Panc1 (cell line): ENCODE results near the gene FYCO1. TPM values are rescaled to one million over a fixed set of nuclear protein-coding genes. Genes with fewer than 3 reads are reported as not detected.

Experiments
- ATAC-seq: fragments of 200-7000 bp; cut with Tn5 transposase; 2 replicates; pipeline ENCODE4 v1.9.1; 2020; ENCODE audit warnings: mild to moderate bottlenecking, moderate library complexity
- BruUV-seq: library from RNA; stranded (reverse); fragments of 400-500 nt; replicated peaks from 2 replicates; lab custom pipeline; 2021; lab: Mats Ljungman, UMichigan
- CTCF ChIA-PET: fragments of 300-600 bp; sonication (Branson Sonifier 250); formaldehyde crosslinking; loops from one replicate; lab custom pipeline; 2022; ENCODE audit warnings: antibody characterized with exemption; lab: Charles Lee
- POLR2A ChIA-PET: fragments of 300-600 bp; sonication (Branson Sonifier 250); formaldehyde crosslinking; loops from one replicate; lab custom pipeline; 2022; ENCODE audit warnings: antibody characterized with exemption; lab: Charles Lee
- DNase-seq: peaks from one replicate; pipeline ENCODE4 v3.0.0-alpha.2; 2010; ENCODE audit warnings: low read depth, low spot score
- H3K27ac ChIP-seq: 2 replicates; pipeline ENCODE4 v1.5.1; 2011; ENCODE audit warnings: mild to moderate bottlenecking, low read length, inconsistent platforms
- H3K27me3 ChIP-seq: fragments of 200-500 bp; sonication (Bioruptor generic); 2 replicates; pipeline ENCODE4 v1.6.0; 2014; ENCODE audit warnings: low read length, inconsistent platforms; ENCODE audit not compliant: control insufficient read depth, insufficient read depth
- H3K36me3 ChIP-seq: fragments of 200-500 bp; sonication (Bioruptor generic); 2 replicates; pipeline ENCODE4 v1.5.1; 2014; ENCODE audit warnings: inconsistent platforms, mild to moderate bottlenecking, low read length, moderate library complexity; ENCODE audit not compliant: control insufficient read depth, insufficient read depth
- H3K4me1 ChIP-seq: 2 replicates; pipeline ENCODE4 v1.5.1; 2011; ENCODE audit warnings: inconsistent platforms, mild to moderate bottlenecking, low read length, moderate library complexity; ENCODE audit not compliant: control insufficient read depth, insufficient read depth
- H3K4me3 ChIP-seq, 2 experiments: 2 replicates each; pipeline ENCODE4 v1.5.1; 2011 to 2012; ENCODE audit warnings: low read depth in 2 of 2, low read length in 2 of 2, mild to moderate bottlenecking in 2 of 2, inconsistent platforms in 1 of 2, moderate library complexity in 1 of 2
- H3K9me3 ChIP-seq: fragments of 200-500 bp; sonication (Bioruptor generic); 2 replicates; pipeline ENCODE4 v1.5.1; 2014; ENCODE audit warnings: low read depth, mild to moderate bottlenecking, inconsistent platforms, low read length, moderate library complexity; ENCODE audit not compliant: control insufficient read depth, insufficient read depth
- CTCF ChIP-seq: fragments of 450-650 bp; IDR thresholded peaks from 2 replicates; pipeline ENCODE4 v1.5.1; 2017; ENCODE audit warnings: mild to moderate bottlenecking
- POLR2AphosphoS5 ChIP-seq: IDR thresholded peaks from 2 replicates; pipeline ENCODE4 v1.6.1; 2012; ENCODE audit warnings: mild to moderate bottlenecking, low read depth, low read length, moderate library complexity
- SIN3A ChIP-seq: IDR thresholded peaks from 2 replicates; pipeline ENCODE4 v1.6.1; 2012; ENCODE audit warnings: low read depth, mild to moderate bottlenecking, low read length, moderate library complexity, borderline replicate concordance; ENCODE audit not compliant: insufficient read depth
- TCF7L2 ChIP-seq: IDR thresholded peaks from 2 replicates; pipeline ENCODE4 v1.6.1; 2011; ENCODE audit warnings: mild to moderate bottlenecking, low read depth, low read length, inconsistent platforms
- in situ Hi-C: cut with HindIII; loops from 2 replicates; pipeline ENCODE4 v1.10.0; 2016; ENCODE audit warnings: low sequenced_read_pairs, low pct_unique_long_range_greater_than_20kb
- intact Hi-C: fragments of 100-400 bp; cut with micrococcal nuclease; formaldehyde crosslinking; loops from one replicate; pipeline ENCODE4 v1.10.0; 2022; ENCODE audit not compliant: unreplicated experiment
- total RNA-seq: library from RNA; stranded (reverse); gene quantifications from one replicate; pipeline ENCODE4 v1.2.1, GENCODE V29; 2021; ENCODE audit not compliant: unreplicated experiment
- TF ChIP-seq, protein P1 (sequence below), 2 experiments: IDR thresholded peaks; 2 replicates each; pipeline ENCODE4 v1.6.1; 2011 to 2012; ENCODE audit warnings: low read depth in 2 of 2, control low read depth in 1 of 2, low read length in 1 of 2, mild to moderate bottlenecking in 1 of 2, moderate library complexity in 1 of 2; ENCODE audit not compliant: insufficient read depth in 1 of 2

Gene FYCO1
- total RNA-seq, 1 experiment from 2014 or later, result 8.7 TPM

- TF ChIP-seq TCF7L2, result no peak
- ChIA-PET CTCF (no interaction called here), POLR2A (no interaction called here)
- DNase-seq, result no peak
- no peaks in the 10 kb centered on the region for H3K4me1 ChIP-seq
- no peak for ATAC-seq
- no peak within 1 kb of the TSS for H3K27ac ChIP-seq
- no peaks in the 10 kb centered on the region for H3K9me3 ChIP-seq
- H3K4me3 ChIP-seq, result no peak within 1 kb of the TSS
- H3K36me3 ChIP-seq, result no peaks in the 10 kb centered on the region
- intact Hi-C loops (no loop called here), in situ Hi-C loops (no loop called here)
- no peaks in the 10 kb centered on the region for H3K27me3 ChIP-seq
- BruUV-seq, result no TSS peak
Measured at GRCh38 chr3:45943207-45943846, 52.3 kb downstream of the FYCO1 start, which contains the start of gene CXCR6. TSS of gene CXCR6 (plus strand) at chr3:45943464. CDS start at chr3:45946482, 3,018 bp downstream.

DNA sequence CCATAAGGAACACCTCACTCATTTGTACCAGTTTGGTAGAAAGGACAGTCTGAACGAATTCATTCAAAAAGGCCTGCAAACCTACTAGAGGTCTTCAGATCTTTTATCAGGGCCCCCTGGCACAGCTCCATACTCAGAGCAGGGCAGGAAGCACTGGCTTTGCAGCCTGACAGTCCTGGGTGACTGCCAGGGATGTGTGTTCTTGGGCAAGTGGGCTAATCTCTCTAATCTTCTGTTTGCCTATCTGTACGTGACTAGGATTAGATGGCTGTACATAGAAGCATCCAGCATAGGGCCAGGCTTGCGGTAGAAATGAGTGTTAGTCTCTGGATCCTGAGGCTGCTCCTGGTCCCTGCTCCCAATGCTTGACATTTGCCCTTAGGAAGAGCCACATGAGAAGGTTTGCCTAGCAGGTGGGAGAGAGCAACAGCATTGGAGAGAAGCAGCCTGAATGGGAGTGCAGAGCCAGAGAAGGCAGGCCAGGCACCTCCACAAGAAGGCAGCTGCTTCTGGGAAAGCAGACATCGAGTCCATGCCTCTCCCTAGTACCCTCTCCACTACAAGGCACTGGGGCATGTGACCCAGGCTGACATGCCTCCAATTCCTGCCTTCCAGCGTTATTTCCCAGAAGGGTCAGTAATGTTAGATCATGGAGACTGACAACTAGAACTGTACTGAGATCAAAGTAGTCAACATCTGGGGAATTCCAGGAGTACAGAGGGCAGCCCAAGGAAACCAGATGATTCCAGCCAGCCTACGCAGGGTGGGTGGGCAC lies 53.4 kb downstream of the FYCO1 start:
- H3K9me3 ChIP-seq, result no peaks in the 10 kb centered on the region
- H3K36me3 ChIP-seq, result no peaks in the 10 kb centered on the region
- no peak for ATAC-seq
- H3K4me1 ChIP-seq, result no peaks in the 10 kb centered on the region
- intact Hi-C loops, result no loop called here
- in situ Hi-C loops, result no loop called here
- POLR2A ChIA-PET, result no interaction called here
- H3K27me3 ChIP-seq, result no peaks in the 10 kb centered on the region
- no peak for TF ChIP-seq POLR2AphosphoS5
- TF ChIP-seq, protein P1, sequence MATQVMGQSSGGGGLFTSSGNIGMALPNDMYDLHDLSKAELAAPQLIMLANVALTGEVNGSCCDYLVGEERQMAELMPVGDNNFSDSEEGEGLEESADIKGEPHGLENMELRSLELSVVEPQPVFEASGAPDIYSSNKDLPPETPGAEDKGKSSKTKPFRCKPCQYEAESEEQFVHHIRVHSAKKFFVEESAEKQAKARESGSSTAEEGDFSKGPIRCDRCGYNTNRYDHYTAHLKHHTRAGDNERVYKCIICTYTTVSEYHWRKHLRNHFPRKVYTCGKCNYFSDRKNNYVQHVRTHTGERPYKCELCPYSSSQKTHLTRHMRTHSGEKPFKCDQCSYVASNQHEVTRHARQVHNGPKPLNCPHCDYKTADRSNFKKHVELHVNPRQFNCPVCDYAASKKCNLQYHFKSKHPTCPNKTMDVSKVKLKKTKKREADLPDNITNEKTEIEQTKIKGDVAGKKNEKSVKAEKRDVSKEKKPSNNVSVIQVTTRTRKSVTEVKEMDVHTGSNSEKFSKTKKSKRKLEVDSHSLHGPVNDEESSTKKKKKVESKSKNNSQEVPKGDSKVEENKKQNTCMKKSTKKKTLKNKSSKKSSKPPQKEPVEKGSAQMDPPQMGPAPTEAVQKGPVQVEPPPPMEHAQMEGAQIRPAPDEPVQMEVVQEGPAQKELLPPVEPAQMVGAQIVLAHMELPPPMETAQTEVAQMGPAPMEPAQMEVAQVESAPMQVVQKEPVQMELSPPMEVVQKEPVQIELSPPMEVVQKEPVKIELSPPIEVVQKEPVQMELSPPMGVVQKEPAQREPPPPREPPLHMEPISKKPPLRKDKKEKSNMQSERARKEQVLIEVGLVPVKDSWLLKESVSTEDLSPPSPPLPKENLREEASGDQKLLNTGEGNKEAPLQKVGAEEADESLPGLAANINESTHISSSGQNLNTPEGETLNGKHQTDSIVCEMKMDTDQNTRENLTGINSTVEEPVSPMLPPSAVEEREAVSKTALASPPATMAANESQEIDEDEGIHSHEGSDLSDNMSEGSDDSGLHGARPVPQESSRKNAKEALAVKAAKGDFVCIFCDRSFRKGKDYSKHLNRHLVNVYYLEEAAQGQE (IDR thresholded peaks at IDR 0.05; ENCODE audit: insufficient read depth in 1 of 2, low read depth in 2 of 2, low read length in 1 of 2), result no peak
- TF ChIP-seq TCF7L2, result no peak
- TF ChIP-seq SIN3A, result no peak
- no peak for TF ChIP-seq CTCF
- H3K4me3 ChIP-seq, result no peak overlapping the region
- CTCF ChIA-PET, result no interaction called here
- no peak for DNase-seq
- no TSS peak for BruUV-seq
- H3K27ac ChIP-seq, result no peak overlapping the region
